HepG2 (cell line): ENCODE data around the gene ARRDC1. TPM values are rescaled to one million over a fixed set of nuclear protein-coding genes. Genes with fewer than 3 reads are reported as not detected.

Source experiments
- ATAC-seq: fragments of 200-7000 bp; cut with Tn5 transposase; 3 replicates; pipeline ENCODE4 v1.9.1; 2020; ENCODE audit warnings: mild to moderate bottlenecking, moderate library complexity
- BruUV-seq: library from RNA; stranded (reverse); fragments of 400-500 nt; replicated peaks from 2 replicates; lab custom pipeline; 2021; lab: Mats Ljungman, UMichigan
- CTCF ChIA-PET: fragments of 300-600 bp; formaldehyde crosslinking; extraction: SDS; loops from one replicate; lab custom pipeline; 2021; ENCODE audit warnings: low total read pairs, inconsistent platforms, low intra/inter-chr PET ratio; lab: Yijun Ruan, JAX
- POLR2A ChIA-PET: fragments of 350-600 bp; sonication (Branson Sonifier 250); formaldehyde crosslinking; loops from one replicate; lab custom pipeline; 2020; ENCODE audit warnings: antibody characterized with exemption, inconsistent platforms; lab: Yijun Ruan, JAX
- DNase-seq: peaks from one replicate; pipeline ENCODE4 v3.0.0-alpha.2; 2015; ENCODE audit warnings: low spot score
- FAIRE-seq: peaks from 3 replicates; lab custom pipeline; 2011; peaks lifted over from hg19 to GRCh38; lab: Jason Lieb, UNC
- H2AFZ ChIP-seq: one replicate; pipeline ENCODE4 v1.6.1; 2011; ENCODE audit warnings: low read length, inconsistent platforms
- H3K27ac ChIP-seq: fragments of 300-600 bp; 3 replicates; pipeline ENCODE4 v1.8.0; 2011; ENCODE audit warnings: mixed run types, mild to moderate bottlenecking, mixed read lengths, low read length, inconsistent platforms; ENCODE audit not compliant: insufficient read depth; ENCODE audit errors: extremely low read length
- H3K27me3 ChIP-seq, 2 experiments: fragments of 200-600 bp in 1 of 2; 2 replicates in 1 of 2; 3 replicates in 1 of 2; pipeline versions ENCODE4 v1.6.0 to v1.8.0; 2011; ENCODE audit warnings: low read length in 2 of 2, mild to moderate bottlenecking in 2 of 2, moderate library complexity in 2 of 2, inconsistent platforms in 1 of 2; ENCODE audit not compliant: insufficient read depth in 2 of 2, control insufficient read depth in 1 of 2
- H3K36me3 ChIP-seq, 2 experiments: fragments of 200-600 bp in 1 of 2; replicated peaks in 1 of 2; 2 replicates in 1 of 2; 3 replicates in 1 of 2; pipeline versions ENCODE4 v1.5.1 to v1.8.0; 2011; ENCODE audit warnings: low read length in 2 of 2, inconsistent platforms in 1 of 2; ENCODE audit not compliant: insufficient read depth in 2 of 2, control insufficient read depth in 1 of 2
- H3K4me1 ChIP-seq: 2 replicates; pipeline ENCODE4 v1.5.1; 2012; ENCODE audit warnings: low read length, inconsistent platforms; ENCODE audit not compliant: insufficient read depth
- H3K4me2 ChIP-seq: 2 replicates; pipeline ENCODE4 v1.6.0; 2011; ENCODE audit warnings: low read depth, low read length, inconsistent platforms
- H3K4me3 ChIP-seq, 3 experiments: fragments of 200-600 bp in 1 of 3; sonication (generic), shearing (Covaris generic) in 1 of 3; replicated peaks in 1 of 3; 2 replicates each; pipeline ENCODE4 v1.5.1; 2011 to 2016; ENCODE audit warnings: low read length in 3 of 3, inconsistent platforms in 2 of 3, low read depth in 2 of 3, mild to moderate bottlenecking in 2 of 3, control low read depth in 1 of 3, mixed read lengths in 1 of 3; ENCODE audit not compliant: insufficient read depth in 1 of 3
- H3K79me2 ChIP-seq: one replicate; pipeline ENCODE4 v1.6.1; 2011; ENCODE audit warnings: low read length, inconsistent platforms; ENCODE audit not compliant: insufficient read depth
- H3K9ac ChIP-seq: 2 replicates; pipeline ENCODE4 v1.6.0; 2011; ENCODE audit warnings: mild to moderate bottlenecking, low read depth, low read length, inconsistent platforms; ENCODE audit not compliant: insufficient read depth
- H3K9me3 ChIP-seq: 2 replicates; pipeline ENCODE4 v1.5.1; 2012; ENCODE audit warnings: mild to moderate bottlenecking, low read length
- H4K20me1 ChIP-seq: 2 replicates; pipeline ENCODE4 v1.6.0; 2011; ENCODE audit warnings: inconsistent platforms, mild to moderate bottlenecking, low read length, moderate library complexity; ENCODE audit not compliant: insufficient read depth
- AGO2 ChIP-seq: fragments of 200-400 bp; formaldehyde crosslinking; optimal IDR thresholded peaks from 2 replicates; pipeline ENCODE3; 2017; ENCODE audit warnings: mild to moderate bottlenecking, low read depth, low read length, moderate library complexity
- DNMT3B ChIP-seq: conservative IDR thresholded peaks from 2 replicates; pipeline ENCODE4 v1.6.1; 2016; ENCODE audit warnings: missing biosample characterization, control low read depth
- HNRNPH1 ChIP-seq: fragments of 200-400 bp; formaldehyde crosslinking; optimal IDR thresholded peaks from 2 replicates; pipeline ENCODE3; 2017; ENCODE audit warnings: mild to moderate bottlenecking, low read depth, low read length
- RBM39 ChIP-seq: fragments of 200-400 bp; formaldehyde crosslinking; IDR thresholded peaks from one replicate; pipeline ENCODE4 v1.6.1; 2018; ENCODE audit warnings: antibody characterized with exemption, mild to moderate bottlenecking, low read depth, low read length; ENCODE audit not compliant: poor library complexity, severe bottlenecking
- RELA ChIP-seq: sonication (generic); formaldehyde crosslinking; IDR thresholded peaks from 2 replicates; pipeline ENCODE4 v1.4.0; 2020; ENCODE audit warnings: missing genetic modification reagents
- RFX5 ChIP-seq: IDR thresholded peaks from 2 replicates; pipeline ENCODE4 v1.6.1; 2011; ENCODE audit warnings: low read depth, low read length, improper control_type of control experiment
- ZC3H13 ChIP-seq: sonication (generic); formaldehyde crosslinking; IDR thresholded peaks from 2 replicates; pipeline ENCODE4 v1.8.1; 2023; ENCODE audit warnings: mild to moderate bottlenecking, missing genetic modification reagents, moderate library complexity
- ZNF138 ChIP-seq: sonication (generic); formaldehyde crosslinking; IDR thresholded peaks from 2 replicates; pipeline ENCODE4 v1.5.0; 2020; ENCODE audit warnings: mild to moderate bottlenecking, low read depth, missing genetic modification reagents
- WGBS: methylation state at CpG from one replicate; pipeline ENCODE4 v1.1.6; 2017; ENCODE audit warnings: low lambda C conversion rate; 5-methylcytosine and 5-hydroxymethylcytosine counted together
- in situ Hi-C: cut with HindIII; loops from 2 replicates; pipeline ENCODE4 v1.10.0; 2017; ENCODE audit warnings: low pct_unique_long_range_greater_than_20kb; ENCODE audit not compliant: extremely low pct_ligation_motif_present
- intact Hi-C: fragments of 100-400 bp; cut with micrococcal nuclease; formaldehyde crosslinking; loops from one replicate; pipeline ENCODE4 v1.10.0; 2022; ENCODE audit not compliant: unreplicated experiment
- polyA plus RNA-seq, 8 experiments: library from polyadenylated mRNA; depleted of rRNA in 3 of 8; stranded (reverse) in 7 of 8; unstranded in 1 of 8; fragments of >200 nt; fragmentation: Illumina TruSeq in 4 of 8; extraction: Trizol in 4 of 8; gene quantifications; 2 replicates each; pipeline versions ENCODE4 v1.2.1 to v1.2.3, GENCODE V29; 2011 to 2016; ENCODE audit warnings: low read depth in 4 of 8, missing spikeins in 1 of 8, mixed read lengths in 1 of 8; ENCODE audit not compliant: insufficient read depth in 1 of 8
- total RNA-seq, 5 experiments: library from RNA; depleted of rRNA; stranded (reverse); fragments of >200 nt; fragmentation: Illumina TruSeq; extraction: Trizol; gene quantifications; 2 replicates each; pipeline ENCODE4 v1.2.3, GENCODE V29; 2016; ENCODE audit warnings: low read depth in 1 of 5
- TF ChIP-seq, protein P1 (sequence below): sonication (generic); formaldehyde crosslinking; IDR thresholded peaks from 2 replicates; pipeline ENCODE4 v1.5.0; 2020; ENCODE audit warnings: mild to moderate bottlenecking, missing genetic modification reagents

Gene ARRDC1
- total and polyA plus RNA-seq, 2 of the 13 experiments (the other 11 are each of a cell fraction or from before 2014, with no cell fraction given): 21.7 to 44.4 TPM

DNA sequence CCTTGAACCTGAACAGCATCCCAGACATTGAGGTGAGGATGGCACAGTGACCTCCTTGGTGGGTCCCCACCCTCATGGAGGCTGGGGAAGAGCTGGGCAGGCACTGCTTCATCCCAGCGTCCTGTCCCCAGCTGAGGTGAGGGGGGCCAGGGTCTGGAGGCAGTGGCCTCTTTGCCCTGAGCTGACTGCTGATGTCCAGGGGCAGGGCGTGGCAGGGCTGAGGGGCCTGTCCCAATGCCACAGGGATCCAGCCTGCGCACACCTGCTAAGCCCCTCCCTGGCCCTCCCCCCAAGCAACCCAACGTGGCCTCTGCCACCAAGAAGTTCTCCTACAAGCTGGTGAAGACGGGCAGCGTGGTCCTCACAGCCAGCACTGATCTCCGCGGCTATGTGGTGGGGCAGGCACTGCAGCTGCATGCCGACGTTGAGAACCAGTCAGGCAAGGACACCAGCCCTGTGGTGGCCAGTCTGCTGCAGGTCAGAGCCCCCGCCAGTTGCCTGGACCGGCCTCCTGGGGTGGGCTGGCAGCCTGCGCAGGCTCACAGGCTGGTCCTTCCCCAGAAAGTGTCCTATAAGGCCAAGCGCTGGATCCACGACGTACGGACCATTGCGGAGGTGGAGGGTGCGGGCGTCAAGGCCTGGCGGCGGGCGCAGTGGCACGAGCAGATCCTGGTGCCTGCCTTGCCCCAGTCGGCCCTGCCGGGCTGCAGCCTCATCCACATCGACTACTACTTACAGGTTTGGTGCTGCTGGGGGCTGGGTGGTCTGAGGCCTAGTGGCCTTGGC, 8.4 kb downstream of the ARRDC1 start:
- H3K27ac ChIP-seq: no peak overlapping the region
- intact Hi-C loops: no loop called here
- H3K9ac ChIP-seq: no peak overlapping the region
- no peak for FAIRE-seq
- H3K4me3 ChIP-seq: no peak overlapping the region
- TF ChIP-seq RBM39: peak; percentile 15
- 0 out of 2 replicates have a peak, but pooled peaks have one; percentile 5 for TF ChIP-seq ZC3H13 (CRISPR knock-in tag)
- no peak for TF ChIP-seq RFX5
- no peak for TF ChIP-seq DNMT3B (CRISPR knock-in tag)
- TF ChIP-seq, protein P1, sequence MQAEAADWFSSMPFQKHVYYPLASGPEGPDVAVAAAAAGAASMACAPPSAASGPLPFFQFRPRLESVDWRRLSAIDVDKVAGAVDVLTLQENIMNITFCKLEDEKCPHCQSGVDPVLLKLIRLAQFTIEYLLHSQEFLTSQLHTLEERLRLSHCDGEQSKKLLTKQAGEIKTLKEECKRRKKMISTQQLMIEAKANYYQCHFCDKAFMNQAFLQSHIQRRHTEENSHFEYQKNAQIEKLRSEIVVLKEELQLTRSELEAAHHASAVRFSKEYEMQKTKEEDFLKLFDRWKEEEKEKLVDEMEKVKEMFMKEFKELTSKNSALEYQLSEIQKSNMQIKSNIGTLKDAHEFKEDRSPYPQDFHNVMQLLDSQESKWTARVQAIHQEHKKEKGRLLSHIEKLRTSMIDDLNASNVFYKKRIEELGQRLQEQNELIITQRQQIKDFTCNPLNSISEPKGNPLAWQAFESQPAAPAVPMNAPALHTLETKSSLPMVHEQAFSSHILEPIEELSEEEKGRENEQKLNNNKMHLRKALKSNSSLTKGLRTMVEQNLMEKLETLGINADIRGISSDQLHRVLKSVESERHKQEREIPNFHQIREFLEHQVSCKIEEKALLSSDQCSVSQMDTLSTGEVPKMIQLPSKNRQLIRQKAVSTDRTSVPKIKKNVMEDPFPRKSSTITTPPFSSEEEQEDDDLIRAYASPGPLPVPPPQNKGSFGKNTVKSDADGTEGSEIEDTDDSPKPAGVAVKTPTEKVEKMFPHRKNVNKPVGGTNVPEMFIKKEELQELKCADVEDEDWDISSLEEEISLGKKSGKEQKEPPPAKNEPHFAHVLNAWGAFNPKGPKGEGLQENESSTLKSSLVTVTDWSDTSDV (CRISPR knock-in tag): no peak
- no peak for TF ChIP-seq HNRNPH1
- no peak for TF ChIP-seq RELA
- 0 out of 2 replicates have a peak, but pooled peaks have one; percentile 26 for TF ChIP-seq ZNF138 (CRISPR knock-in tag)
- TF ChIP-seq AGO2: peak; percentile 31
- TF ChIP-seq, all 625 proteins: peak for 4
- Histone ChIP-seq H3K4me2 (no peak overlapping the region), H2AFZ (no peak overlapping the region), H3K9me3 (no peaks in the 10 kb centered on the region), H3K36me3 (peaks cover 3 to 13% of the 10 kb centered on the region in 2 experiments; a peak in 4 of 5 replicates), H3K79me2 (peaks cover 24% of the 10 kb centered on the region), H3K4me1 (peaks cover 53% of the 10 kb centered on the region), H4K20me1 (peaks cover 2% of the 10 kb centered on the region; the same call in 1 of the 2 replicates), H3K27me3 (no peaks in the 10 kb centered on the region; a peak in 1 of 5 replicates)
- in situ Hi-C loops: no loop called here
- ChIA-PET CTCF (no interaction called here), POLR2A (interaction anchor here (0.7 kb wide), 1 partner anchor 23 kb away, joined by 4 read pairs; the partner anchor contains the start of gene ZMYND19)
- 95% methylated on average over 20 of the region's 27 CpGs for WGBS
- DNase-seq: no peak
- no TSS peak for BruUV-seq
- no peak for ATAC-seq
